H1 (cell line): ENCODE data around the gene P2RX1. TPM values are rescaled to one million over a fixed set of nuclear protein-coding genes. Genes with fewer than 3 reads are reported as not detected.

ENCODE experiments used
- CTCF ChIA-PET: fragments of 300-600 bp; sonication (Branson Sonifier 250); formaldehyde crosslinking; loops from one replicate; lab custom pipeline; 2021; ENCODE audit not compliant: partially characterized antibody; lab: Charles Lee
- POLR2A ChIA-PET: fragments of 300-600 bp; sonication (Branson Sonifier 250); formaldehyde crosslinking; loops from one replicate; lab custom pipeline; 2021; ENCODE audit warnings: inconsistent platforms; ENCODE audit not compliant: partially characterized antibody; lab: Charles Lee
- DNase-seq, 2 experiments: peaks; one replicate each; pipeline versions ENCODE4 v3.0.0 to v3.0.0-alpha.2; 2010 to 2022; ENCODE audit warnings: low spot score in 2 of 2, low read depth in 1 of 2, mixed read lengths in 1 of 2
- FAIRE-seq: peaks from 2 replicates; lab custom pipeline; 2011; peaks lifted over from hg19 to GRCh38; lab: Jason Lieb, UNC
- H2AFZ ChIP-seq: 2 replicates; pipeline ENCODE4 v1.8.1; 2012; ENCODE audit warnings: low read length, inconsistent platforms
- H2AK5ac ChIP-seq: 2 replicates; pipeline ENCODE4 v1.6.1; 2013; ENCODE audit warnings: low read depth, low read length
- H2BK120ac ChIP-seq: replicated peaks from 2 replicates; pipeline ENCODE3; 2013; ENCODE audit warnings: low read depth, low read length, inconsistent platforms
- H2BK12ac ChIP-seq: 2 replicates; pipeline ENCODE4 v1.6.1; 2013; ENCODE audit warnings: low read depth, low read length
- H2BK15ac ChIP-seq: 2 replicates; pipeline ENCODE4 v1.6.1; 2013; ENCODE audit warnings: low read length
- H2BK20ac ChIP-seq: 2 replicates; pipeline ENCODE4 v1.6.1; 2013; ENCODE audit warnings: low read length
- H2BK5ac ChIP-seq: 2 replicates; pipeline ENCODE4 v1.6.1; 2013; ENCODE audit warnings: low read depth, low read length
- H3K14ac ChIP-seq: 2 replicates; pipeline ENCODE4 v1.6.1; 2013; ENCODE audit warnings: inconsistent platforms; ENCODE audit not compliant: insufficient read length
- H3K18ac ChIP-seq: 2 replicates; pipeline ENCODE4 v1.6.1; 2013; ENCODE audit warnings: low read length; ENCODE audit errors: extremely low read depth
- H3K23ac ChIP-seq: 2 replicates; pipeline ENCODE4 v1.6.1; 2013; ENCODE audit warnings: inconsistent platforms; ENCODE audit not compliant: insufficient read length
- H3K23me2 ChIP-seq: 2 replicates; pipeline ENCODE4 v1.6.1; 2013; ENCODE audit warnings: low read depth, low read length
- H3K27ac ChIP-seq: 2 replicates; pipeline ENCODE4 v1.6.1; 2011; ENCODE audit warnings: low read depth, low read length, inconsistent platforms
- H3K27me3 ChIP-seq, 4 experiments: replicated peaks in 1 of 4; 1 replicate in 1 of 4; 2 replicates in 3 of 4; pipeline versions ENCODE4 v1.6.1 to v1.8.1; 2011 to 2013; ENCODE audit warnings: low read length in 3 of 4, mild to moderate bottlenecking in 3 of 4, inconsistent platforms in 2 of 4, mixed read lengths in 2 of 4, moderate library complexity in 1 of 4; ENCODE audit not compliant: control insufficient read depth in 3 of 4, insufficient read depth in 3 of 4; ENCODE audit errors: extremely low read depth in 1 of 4
- H3K36me3 ChIP-seq, 4 experiments: 2 replicates each; pipeline versions ENCODE4 v1.6.1 to v1.8.1; 2011 to 2013; ENCODE audit warnings: mild to moderate bottlenecking in 4 of 4, low read length in 3 of 4, moderate library complexity in 2 of 4, control low read depth in 1 of 4, inconsistent platforms in 1 of 4; ENCODE audit not compliant: insufficient read depth in 4 of 4, control insufficient read depth in 2 of 4
- H3K4ac ChIP-seq: replicated peaks from 2 replicates; pipeline ENCODE3; 2013; ENCODE audit warnings: low read length, low read depth, mixed read lengths, inconsistent platforms; ENCODE audit not compliant: insufficient read length
- H3K4me1 ChIP-seq, 4 experiments: replicated peaks in 1 of 4; 1 replicate in 1 of 4; 2 replicates in 3 of 4; pipeline versions ENCODE4 v1.6.1 to v1.8.1; 2011 to 2013; ENCODE audit warnings: low read length in 3 of 4, inconsistent platforms in 2 of 4, mixed read lengths in 1 of 4; ENCODE audit not compliant: insufficient read depth in 4 of 4, control insufficient read depth in 3 of 4
- H3K4me2 ChIP-seq, 2 experiments: 2 replicates each; pipeline versions ENCODE4 v1.6.1 to v1.8.1; 2011 to 2013; ENCODE audit warnings: low read depth in 2 of 2, low read length in 2 of 2, control low read depth in 1 of 2, inconsistent platforms in 1 of 2, mild to moderate bottlenecking in 1 of 2; ENCODE audit not compliant: insufficient read depth in 1 of 2
- H3K4me3 ChIP-seq, 4 experiments: fragments of 200-600, 300-600 bp in 1 of 4; sonication (generic), shearing (Covaris generic), sonication (Bioruptor Twin) in 1 of 4; 2 replicates each; pipeline versions ENCODE4 v1.5.1 to v1.8.1; 2011 to 2016; ENCODE audit warnings: low read length in 4 of 4, low read depth in 3 of 4, control low read depth in 2 of 4, inconsistent platforms in 2 of 4, mild to moderate bottlenecking in 2 of 4, mixed read lengths in 1 of 4, moderate library complexity in 1 of 4; ENCODE audit not compliant: insufficient read depth in 2 of 4; ENCODE audit errors: extremely low read depth in 1 of 4
- H3K56ac ChIP-seq: replicated peaks from 2 replicates; pipeline ENCODE3; 2013; ENCODE audit warnings: low read depth, mild to moderate bottlenecking, mixed read lengths, low read length, inconsistent platforms; ENCODE audit not compliant: insufficient read length
- H3K79me1 ChIP-seq: 2 replicates; pipeline ENCODE4 v1.6.1; 2013; ENCODE audit warnings: low read depth, low read length, control low read depth
- H3K79me2 ChIP-seq, 2 experiments: 2 replicates each; pipeline versions ENCODE4 v1.6.1 to v1.8.1; 2012 to 2013; ENCODE audit warnings: low read length in 2 of 2, mild to moderate bottlenecking in 2 of 2, inconsistent platforms in 1 of 2; ENCODE audit not compliant: insufficient read depth in 2 of 2, control insufficient read depth in 1 of 2
- H3K9ac ChIP-seq, 4 experiments: replicated peaks in 1 of 4; 1 replicate in 1 of 4; 2 replicates in 3 of 4; pipeline versions ENCODE4 v1.6.1 to v1.8.1; 2011 to 2013; ENCODE audit warnings: low read depth in 3 of 4, low read length in 3 of 4, control low read depth in 2 of 4, mild to moderate bottlenecking in 2 of 4, moderate library complexity in 2 of 4, inconsistent platforms in 1 of 4; ENCODE audit errors: extremely low read depth in 1 of 4
- H3K9me3 ChIP-seq, 2 experiments: 2 replicates each; pipeline versions ENCODE4 v1.6.1 to v1.8.1; 2012 to 2013; ENCODE audit warnings: mild to moderate bottlenecking in 2 of 2, moderate library complexity in 2 of 2, control low read depth in 1 of 2, inconsistent platforms in 1 of 2, low read depth in 1 of 2, low read length in 1 of 2, mixed read lengths in 1 of 2; ENCODE audit not compliant: insufficient read depth in 2 of 2
- H4K20me1 ChIP-seq, 2 experiments: replicated peaks in 1 of 2; 2 replicates each; pipeline versions ENCODE3 to v1.8.1; 2011 to 2013; ENCODE audit warnings: inconsistent platforms in 2 of 2, low read length in 2 of 2, mild to moderate bottlenecking in 1 of 2; ENCODE audit not compliant: insufficient read depth in 2 of 2, control insufficient read depth in 1 of 2
- H4K5ac ChIP-seq: 2 replicates; pipeline ENCODE4 v1.6.1; 2013; ENCODE audit warnings: low read length, low read depth, mixed read lengths, inconsistent platforms; ENCODE audit not compliant: insufficient read length
- H4K8ac ChIP-seq: 2 replicates; pipeline ENCODE4 v1.8.0; 2013; ENCODE audit warnings: mild to moderate bottlenecking, moderate library complexity, low read length, inconsistent platforms; ENCODE audit not compliant: insufficient read depth; ENCODE audit errors: extremely low read depth
- H4K91ac ChIP-seq: replicated peaks from 2 replicates; pipeline ENCODE3; 2013; ENCODE audit warnings: low read length, mixed read lengths, inconsistent platforms; ENCODE audit not compliant: insufficient read length
- ASH2L ChIP-seq: fragments of 200-600, 300-600 bp; sonication (generic); IDR thresholded peaks from one replicate; pipeline ENCODE4 v1.7.1; 2017; ENCODE audit warnings: low read length
- CEBPB ChIP-seq: IDR thresholded peaks from 2 replicates; pipeline ENCODE4 v1.6.1; 2012; ENCODE audit warnings: low read depth, low read length
- JUND ChIP-seq: IDR thresholded peaks from 2 replicates; pipeline ENCODE4 v1.6.1; 2011; ENCODE audit warnings: mild to moderate bottlenecking, improper control_type of control experiment, low read length
- POLR2A ChIP-seq, 2 experiments: IDR thresholded peaks; 1 replicate in 1 of 2; 2 replicates in 1 of 2; pipeline ENCODE4 v1.6.1; 2011; ENCODE audit warnings: low read depth in 2 of 2, low read length in 2 of 2, mild to moderate bottlenecking in 2 of 2; ENCODE audit errors: control extremely low read depth in 1 of 2
- POU5F1 ChIP-seq: IDR thresholded peaks from 2 replicates; pipeline ENCODE4 v1.6.1; 2011; ENCODE audit warnings: low read depth, mild to moderate bottlenecking, low read length, moderate library complexity
- RAD21 ChIP-seq, 2 experiments: IDR thresholded peaks in 1 of 2; conservative IDR thresholded peaks in 1 of 2; 2 replicates each; pipeline ENCODE4 v1.6.1; 2011; ENCODE audit warnings: low read depth in 2 of 2, low read length in 2 of 2, improper control_type of control experiment in 1 of 2, inconsistent platforms in 1 of 2, mild to moderate bottlenecking in 1 of 2, moderate library complexity in 1 of 2
- SAP30 ChIP-seq: fragments of 300-600 bp; sonication (generic); IDR thresholded peaks from 2 replicates; pipeline ENCODE4 v1.7.1; 2012; ENCODE audit warnings: low read length, moderate library complexity, mild to moderate bottlenecking, inconsistent platforms; ENCODE audit not compliant: insufficient read depth, insufficient replicate concordance
- SIRT6 ChIP-seq: IDR thresholded peaks from one replicate; pipeline ENCODE4 v1.7.1; 2012; ENCODE audit warnings: low read length, inconsistent platforms
- SP1 ChIP-seq: IDR thresholded peaks from 2 replicates; pipeline ENCODE4 v1.6.1; 2011; ENCODE audit warnings: low read depth, low read length
- SP4 ChIP-seq: IDR thresholded peaks from 2 replicates; pipeline ENCODE4 v1.6.1; 2012; ENCODE audit warnings: low read length, inconsistent platforms
- TBP ChIP-seq: IDR thresholded peaks from 2 replicates; pipeline ENCODE4 v1.6.1; 2011; ENCODE audit warnings: low read depth, low read length, improper control_type of control experiment
- ZNF274 ChIP-seq: IDR thresholded peaks from 2 replicates; pipeline ENCODE4 v1.7.0; 2012; ENCODE audit warnings: low read length, borderline replicate concordance; ENCODE audit errors: extremely low read depth
- WGBS, 2 experiments: shearing (Covaris generic) in 1 of 2; methylation state at CpG; one replicate each; pipeline versions ENCODE4 v1.1.6 to v1.1.7; 2013 to 2015; ENCODE audit warnings: low lambda C conversion rate in 2 of 2, mixed read lengths in 2 of 2, inconsistent platforms in 1 of 2, low coverage in 1 of 2, missing lambda C conversion rate in 1 of 2; ENCODE audit not compliant: insufficient replicate concordance in 2 of 2, insufficient coverage in 1 of 2, insufficient read length in 1 of 2; ENCODE audit errors: extremely low coverage in 1 of 2, missing lambda C conversion rate in 1 of 2; 5-methylcytosine and 5-hydroxymethylcytosine counted together
- polyA plus RNA-seq, 7 experiments: library from polyadenylated mRNA; depleted of rRNA in 3 of 7; stranded (reverse) in 5 of 7; unstranded in 2 of 7; fragments of >200 nt in 5 of 7; fragments of 200-250 nt in 2 of 7; gene quantifications; 1 replicate in 5 of 7; 2 replicates in 1 of 7; 4 replicates in 1 of 7; pipeline versions ENCODE4 v1.2.1 to v1.2.3, GENCODE V29; 2011 to 2013; ENCODE audit warnings: missing spikeins in 2 of 7, mixed read lengths in 2 of 7
- total RNA-seq: library from RNA; stranded (reverse); fragmentation: NEBNext Ultra II Directional; extraction: Animal tissue kit (Norgen Biotek cat#: 25700); gene quantifications from 2 replicates; pipeline ENCODE4 v1.2.1, GENCODE V29; 2021
- TF ChIP-seq, protein P1 (sequence below): IDR thresholded peaks from 2 replicates; pipeline ENCODE4 v1.6.1; 2012; ENCODE audit warnings: low read length, inconsistent platforms

Gene P2RX1
- total and polyA plus RNA-seq, 2 of the 8 experiments (the other 6 are each of a cell fraction or from before 2014, with no cell fraction given), result 0.45 to 1.1 TPM

- Histone ChIP-seq H3K23ac (no peak overlapping the region), H3K36me3 (0 out of 8 replicates have a peak, but pooled peaks cover 0 to 2% (median 0%) of the 10 kb centered on the region in 4 experiments), H3K79me1 (no peaks in the 10 kb centered on the region), H3K27ac (no peak overlapping the region), H3K79me2 (no peaks in the 10 kb centered on the region), H3K4me2 (peak overlapping the region; percentile 18 to 60; a peak in 3 of 4 replicates), H2AFZ (no peak overlapping the region), H3K18ac (peak overlapping the region; percentile 98), H2BK12ac (peak overlapping the region; percentile 96; the same call in 1 of the 2 replicates), H3K9ac (no peak overlapping the region), H3K23me2 (peaks cover 5% of the 10 kb centered on the region; the same call in 1 of the 2 replicates), H4K20me1 (no peaks in the 10 kb centered on the region), H3K27me3 (no peaks in the 10 kb centered on the region), H3K9me3 (no peaks in the 10 kb centered on the region), H2AK5ac (peak overlapping the region; percentile 65; the same call in 1 of the 2 replicates), H2BK5ac (peak overlapping the region; percentile 96; the same call in 1 of the 2 replicates), H3K4me3 (no peak overlapping the region), H2BK20ac (peak overlapping the region; percentile 90), H3K4me1 (peaks cover 0 to 31% (median 25%) of the 10 kb centered on the region in 4 experiments; a peak in 6 of 7 replicates), H4K91ac (peak overlapping the region; percentile 38), H3K14ac (no peak overlapping the region), H4K5ac (peak overlapping the region; percentile 6), H3K4ac (peak overlapping the region; percentile 27), H3K56ac (no peak overlapping the region), H2BK15ac (no peak overlapping the region), H4K8ac (peak overlapping the region; percentile 39), H2BK120ac (peak overlapping the region; percentile 70)
- DNase-seq, result no peak
- CTCF ChIA-PET, result interaction anchor here (0.9 to 13.2 kb wide), 7 partner anchors 9 to 144 kb away, joined by 3 to 131 read pairs (median 17); partner anchors contain the start of genes CAMKK1 and NCBP3
- FAIRE-seq, result no peak
- 76% methylated on average over 9 of the region's 21 CpGs; no CpG with 5 or more reads in 1 of the 2 experiments for WGBS, 2 experiments
- POLR2A ChIA-PET, result interaction anchor here (0.9 to 3.8 kb wide), 6 partner anchors 10 to 61 kb away, joined by 3 to 22 read pairs (median 4); partner anchors contain the start of genes CAMKK1 and NCBP3
- TF ChIP-seq ASH2L (no peak), SP1 (no peak), SP4 (no peak), JUND (no peak), POLR2A (IDR thresholded peaks at IDR 0.05; ENCODE audit: control extremely low read depth in 1 of 2, low read depth in 2 of 2, low read length in 2 of 2) (no peak), RAD21 (IDR thresholded peaks at IDR 0.05 in 1 of 2, conservative IDR thresholded peaks at IDR 0.05 in 1 of 2; ENCODE audit: low read depth in 2 of 2, low read length in 2 of 2) (no peak), TBP (no peak), ZNF274 (no peak), SIRT6 (no peak), CEBPB (no peak), POU5F1 (no peak), SAP30 (no peak)
- TF ChIP-seq, protein P1, sequence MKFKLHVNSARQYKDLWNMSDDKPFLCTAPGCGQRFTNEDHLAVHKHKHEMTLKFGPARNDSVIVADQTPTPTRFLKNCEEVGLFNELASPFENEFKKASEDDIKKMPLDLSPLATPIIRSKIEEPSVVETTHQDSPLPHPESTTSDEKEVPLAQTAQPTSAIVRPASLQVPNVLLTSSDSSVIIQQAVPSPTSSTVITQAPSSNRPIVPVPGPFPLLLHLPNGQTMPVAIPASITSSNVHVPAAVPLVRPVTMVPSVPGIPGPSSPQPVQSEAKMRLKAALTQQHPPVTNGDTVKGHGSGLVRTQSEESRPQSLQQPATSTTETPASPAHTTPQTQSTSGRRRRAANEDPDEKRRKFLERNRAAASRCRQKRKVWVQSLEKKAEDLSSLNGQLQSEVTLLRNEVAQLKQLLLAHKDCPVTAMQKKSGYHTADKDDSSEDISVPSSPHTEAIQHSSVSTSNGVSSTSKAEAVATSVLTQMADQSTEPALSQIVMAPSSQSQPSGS, result no peak
These were observed 12.4 kb downstream of the P2RX1 start for GRCh38 chr17:3903881-3904290.
